GM23338 (cell line): Measurements from ENCODE around the gene NEK6. TPM values are rescaled to one million over a fixed set of nuclear protein-coding genes. Genes with fewer than 3 reads are reported as not detected.

Experiments
- EZH2phosphoT487 ChIP-seq: fragments of 200-600 bp; sonication (generic); IDR thresholded peaks from one replicate; pipeline ENCODE4 v1.8.1; 2018; ENCODE audit warnings: antibody characterized with exemption; ENCODE audit not compliant: unreplicated experiment
- JUNB ChIP-seq: IDR thresholded peaks from one replicate; pipeline ENCODE4 v1.6.1; 2016; ENCODE audit warnings: antibody characterized with exemption; ENCODE audit not compliant: unreplicated experiment
- NANOG ChIP-seq: IDR thresholded peaks from 2 replicates; pipeline ENCODE4 v1.6.1; 2016; ENCODE audit warnings: antibody characterized with exemption, borderline replicate concordance
- POLR2AphosphoS5 ChIP-seq: IDR thresholded peaks from 2 replicates; pipeline ENCODE4 v1.6.1; 2016; ENCODE audit warnings: antibody characterized with exemption, low read depth
- polyA plus RNA-seq: library from polyadenylated mRNA; unstranded; fragments of >200 nt; fragmentation: Nextera tagmentation; extraction: Ambion mirVana; gene quantifications from 2 replicates; pipeline ENCODE4 v1.2.1, GENCODE V29; 2016
- total RNA-seq: library from RNA; depleted of rRNA; stranded (reverse); fragments of >200 nt; shearing (Covaris generic); gene quantifications from 2 replicates; pipeline ENCODE4 v1.2.3, GENCODE V29; 2014
- TF ChIP-seq, protein P1 (sequence below): fragments of 250-450 bp; sonication (Bioruptor Pico); IDR thresholded peaks from 2 replicates; pipeline ENCODE4 v1.5.0; 2020; ENCODE audit warnings: mild to moderate bottlenecking, moderate library complexity
- TF ChIP-seq, protein P2 (sequence below), 2 experiments: fragments of 200-600 bp in 1 of 2; sonication (generic) in 1 of 2; conservative IDR thresholded peaks; 2 replicates each; pipeline versions ENCODE4 v1.5.1 to v1.6.1; 2016 to 2017; ENCODE audit warnings: antibody characterized with exemption in 2 of 2, low read depth in 2 of 2, mild to moderate bottlenecking in 2 of 2, moderate library complexity in 1 of 2

Gene NEK6
- total and polyA plus RNA-seq, 2 experiments from 2014 or later, result 8.1 to 11.2 TPM

DNA sequence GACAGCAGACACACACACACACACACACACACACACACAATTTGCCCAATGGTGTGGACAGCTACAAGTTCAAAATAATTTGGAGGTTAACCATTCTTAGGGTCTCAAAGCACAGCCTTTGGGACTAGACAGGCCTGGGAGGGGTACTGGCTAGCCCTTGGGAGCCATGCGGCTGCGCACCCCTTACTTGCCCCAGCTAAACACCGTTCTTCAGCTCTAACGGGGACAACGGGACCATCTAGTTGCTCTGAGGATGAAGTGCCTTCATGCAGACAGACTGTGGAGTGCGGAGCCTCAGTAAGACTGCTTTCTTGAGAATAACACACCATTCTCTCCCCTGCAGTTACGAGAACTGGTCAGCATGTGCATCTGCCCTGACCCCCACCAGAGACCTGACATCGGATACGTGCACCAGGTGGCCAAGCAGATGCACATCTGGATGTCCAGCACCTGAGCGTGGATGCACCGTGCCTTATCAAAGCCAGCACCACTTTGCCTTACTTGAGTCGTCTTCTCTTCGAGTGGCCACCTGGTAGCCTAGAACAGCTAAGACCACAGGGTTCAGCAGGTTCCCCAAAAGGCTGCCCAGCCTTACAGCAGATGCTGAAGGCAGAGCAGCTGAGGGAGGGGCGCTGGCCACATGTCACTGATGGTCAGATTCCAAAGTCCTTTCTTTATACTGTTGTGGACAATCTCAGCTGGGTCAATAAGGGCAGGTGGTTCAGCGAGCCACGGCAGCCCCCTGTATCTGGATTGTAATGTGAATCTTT lies 92.9 kb downstream of the NEK6 start (continued):
- TF ChIP-seq, protein P1, sequence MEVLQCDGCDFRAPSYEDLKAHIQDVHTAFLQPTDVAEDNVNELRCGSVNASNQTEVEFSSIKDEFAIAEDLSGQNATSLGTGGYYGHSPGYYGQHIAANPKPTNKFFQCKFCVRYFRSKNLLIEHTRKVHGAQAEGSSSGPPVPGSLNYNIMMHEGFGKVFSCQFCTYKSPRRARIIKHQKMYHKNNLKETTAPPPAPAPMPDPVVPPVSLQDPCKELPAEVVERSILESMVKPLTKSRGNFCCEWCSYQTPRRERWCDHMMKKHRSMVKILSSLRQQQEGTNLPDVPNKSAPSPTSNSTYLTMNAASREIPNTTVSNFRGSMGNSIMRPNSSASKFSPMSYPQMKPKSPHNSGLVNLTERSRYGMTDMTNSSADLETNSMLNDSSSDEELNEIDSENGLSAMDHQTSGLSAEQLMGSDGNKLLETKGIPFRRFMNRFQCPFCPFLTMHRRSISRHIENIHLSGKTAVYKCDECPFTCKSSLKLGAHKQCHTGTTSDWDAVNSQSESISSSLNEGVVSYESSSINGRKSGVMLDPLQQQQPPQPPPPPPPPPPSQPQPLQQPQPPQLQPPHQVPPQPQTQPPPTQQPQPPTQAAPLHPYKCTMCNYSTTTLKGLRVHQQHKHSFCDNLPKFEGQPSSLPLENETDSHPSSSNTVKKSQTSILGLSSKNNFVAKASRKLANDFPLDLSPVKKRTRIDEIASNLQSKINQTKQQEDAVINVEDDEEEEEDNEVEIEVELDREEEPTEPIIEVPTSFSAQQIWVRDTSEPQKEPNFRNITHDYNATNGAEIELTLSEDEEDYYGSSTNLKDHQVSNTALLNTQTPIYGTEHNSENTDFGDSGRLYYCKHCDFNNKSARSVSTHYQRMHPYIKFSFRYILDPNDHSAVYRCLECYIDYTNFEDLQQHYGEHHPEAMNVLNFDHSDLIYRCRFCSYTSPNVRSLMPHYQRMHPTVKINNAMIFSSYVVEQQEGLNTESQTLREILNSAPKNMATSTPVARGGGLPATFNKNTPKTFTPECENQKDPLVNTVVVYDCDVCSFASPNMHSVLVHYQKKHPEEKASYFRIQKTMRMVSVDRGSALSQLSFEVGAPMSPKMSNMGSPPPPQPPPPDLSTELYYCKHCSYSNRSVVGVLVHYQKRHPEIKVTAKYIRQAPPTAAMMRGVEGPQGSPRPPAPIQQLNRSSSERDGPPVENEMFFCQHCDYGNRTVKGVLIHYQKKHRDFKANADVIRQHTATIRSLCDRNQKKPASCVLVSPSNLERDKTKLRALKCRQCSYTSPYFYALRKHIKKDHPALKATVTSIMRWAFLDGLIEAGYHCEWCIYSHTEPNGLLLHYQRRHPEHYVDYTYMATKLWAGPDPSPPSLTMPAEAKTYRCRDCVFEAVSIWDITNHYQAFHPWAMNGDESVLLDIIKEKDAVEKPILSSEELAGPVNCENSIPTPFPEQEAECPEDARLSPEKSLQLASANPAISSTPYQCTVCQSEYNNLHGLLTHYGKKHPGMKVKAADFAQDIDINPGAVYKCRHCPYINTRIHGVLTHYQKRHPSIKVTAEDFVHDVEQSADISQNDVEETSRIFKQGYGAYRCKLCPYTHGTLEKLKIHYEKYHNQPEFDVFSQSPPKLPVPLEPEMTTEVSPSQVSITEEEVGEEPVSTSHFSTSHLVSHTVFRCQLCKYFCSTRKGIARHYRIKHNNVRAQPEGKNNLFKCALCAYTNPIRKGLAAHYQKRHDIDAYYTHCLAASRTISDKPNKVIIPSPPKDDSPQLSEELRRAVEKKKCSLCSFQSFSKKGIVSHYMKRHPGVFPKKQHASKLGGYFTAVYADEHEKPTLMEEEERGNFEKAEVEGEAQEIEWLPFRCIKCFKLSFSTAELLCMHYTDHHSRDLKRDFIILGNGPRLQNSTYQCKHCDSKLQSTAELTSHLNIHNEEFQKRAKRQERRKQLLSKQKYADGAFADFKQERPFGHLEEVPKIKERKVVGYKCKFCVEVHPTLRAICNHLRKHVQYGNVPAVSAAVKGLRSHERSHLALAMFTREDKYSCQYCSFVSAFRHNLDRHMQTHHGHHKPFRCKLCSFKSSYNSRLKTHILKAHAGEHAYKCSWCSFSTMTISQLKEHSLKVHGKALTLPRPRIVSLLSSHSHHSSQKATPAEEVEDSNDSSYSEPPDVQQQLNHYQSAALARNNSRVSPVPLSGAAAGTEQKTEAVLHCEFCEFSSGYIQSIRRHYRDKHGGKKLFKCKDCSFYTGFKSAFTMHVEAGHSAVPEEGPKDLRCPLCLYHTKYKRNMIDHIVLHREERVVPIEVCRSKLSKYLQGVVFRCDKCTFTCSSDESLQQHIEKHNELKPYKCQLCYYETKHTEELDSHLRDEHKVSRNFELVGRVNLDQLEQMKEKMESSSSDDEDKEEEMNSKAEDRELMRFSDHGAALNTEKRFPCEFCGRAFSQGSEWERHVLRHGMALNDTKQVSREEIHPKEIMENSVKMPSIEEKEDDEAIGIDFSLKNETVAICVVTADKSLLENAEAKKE (CRISPR knock-in tag), result no peak
- TF ChIP-seq JUNB, result no peak
- no peak; the same call in 1 of the 2 replicates for TF ChIP-seq POLR2AphosphoS5
- TF ChIP-seq NANOG, result no peak
- TF ChIP-seq, protein P2, sequence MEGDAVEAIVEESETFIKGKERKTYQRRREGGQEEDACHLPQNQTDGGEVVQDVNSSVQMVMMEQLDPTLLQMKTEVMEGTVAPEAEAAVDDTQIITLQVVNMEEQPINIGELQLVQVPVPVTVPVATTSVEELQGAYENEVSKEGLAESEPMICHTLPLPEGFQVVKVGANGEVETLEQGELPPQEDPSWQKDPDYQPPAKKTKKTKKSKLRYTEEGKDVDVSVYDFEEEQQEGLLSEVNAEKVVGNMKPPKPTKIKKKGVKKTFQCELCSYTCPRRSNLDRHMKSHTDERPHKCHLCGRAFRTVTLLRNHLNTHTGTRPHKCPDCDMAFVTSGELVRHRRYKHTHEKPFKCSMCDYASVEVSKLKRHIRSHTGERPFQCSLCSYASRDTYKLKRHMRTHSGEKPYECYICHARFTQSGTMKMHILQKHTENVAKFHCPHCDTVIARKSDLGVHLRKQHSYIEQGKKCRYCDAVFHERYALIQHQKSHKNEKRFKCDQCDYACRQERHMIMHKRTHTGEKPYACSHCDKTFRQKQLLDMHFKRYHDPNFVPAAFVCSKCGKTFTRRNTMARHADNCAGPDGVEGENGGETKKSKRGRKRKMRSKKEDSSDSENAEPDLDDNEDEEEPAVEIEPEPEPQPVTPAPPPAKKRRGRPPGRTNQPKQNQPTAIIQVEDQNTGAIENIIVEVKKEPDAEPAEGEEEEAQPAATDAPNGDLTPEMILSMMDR (conservative IDR thresholded peaks at IDR 0.05; ENCODE audit: low read depth in 2 of 2), result no peak
- TF ChIP-seq EZH2phosphoT487, result no peak
